ENCODE measurements around the gene ZNF524. TPM values are rescaled to one million over a fixed set of nuclear protein-coding genes. Genes with fewer than 3 reads are reported as not detected.

ZNF524 gene
- total and polyA plus RNA-seq, 4 donors: 12.6 to 62.5 (median 28.2) TPM

DNA sequence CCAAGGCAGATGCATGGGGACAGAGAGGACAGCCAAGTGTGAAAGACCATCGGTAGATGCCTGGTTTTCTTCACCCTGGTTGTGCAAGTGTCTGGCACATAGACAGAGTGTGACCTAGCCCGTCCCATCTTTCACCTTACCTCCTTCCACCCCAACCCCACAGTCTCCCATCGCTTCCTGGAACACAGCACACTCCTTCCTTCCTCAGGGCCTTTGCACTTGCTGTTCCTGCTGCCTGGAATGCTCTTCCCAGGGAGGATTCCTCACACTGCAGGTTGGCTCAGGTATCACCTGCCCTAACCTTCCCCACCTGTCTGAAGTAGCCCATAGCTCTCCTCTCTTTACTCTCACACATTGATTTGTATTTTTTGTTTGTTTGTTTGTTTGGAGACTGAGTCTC, 3.8 kb upstream of the ZNF524 start:
- H3K27ac ChIP-seq (ENCODE audit: low read depth in 1 of 2, low read length in 1 of 2): no peak overlapping the region
- H3K4me1 ChIP-seq (ENCODE audit: control insufficient read depth in 5 of 5, insufficient read depth in 5 of 5, low read length in 5 of 5): peaks cover 0 to 8% (median 0%) of the 10 kb centered on the region in 5 donors
- no peak for DNase-seq
- TF ChIP-seq, protein P1, sequence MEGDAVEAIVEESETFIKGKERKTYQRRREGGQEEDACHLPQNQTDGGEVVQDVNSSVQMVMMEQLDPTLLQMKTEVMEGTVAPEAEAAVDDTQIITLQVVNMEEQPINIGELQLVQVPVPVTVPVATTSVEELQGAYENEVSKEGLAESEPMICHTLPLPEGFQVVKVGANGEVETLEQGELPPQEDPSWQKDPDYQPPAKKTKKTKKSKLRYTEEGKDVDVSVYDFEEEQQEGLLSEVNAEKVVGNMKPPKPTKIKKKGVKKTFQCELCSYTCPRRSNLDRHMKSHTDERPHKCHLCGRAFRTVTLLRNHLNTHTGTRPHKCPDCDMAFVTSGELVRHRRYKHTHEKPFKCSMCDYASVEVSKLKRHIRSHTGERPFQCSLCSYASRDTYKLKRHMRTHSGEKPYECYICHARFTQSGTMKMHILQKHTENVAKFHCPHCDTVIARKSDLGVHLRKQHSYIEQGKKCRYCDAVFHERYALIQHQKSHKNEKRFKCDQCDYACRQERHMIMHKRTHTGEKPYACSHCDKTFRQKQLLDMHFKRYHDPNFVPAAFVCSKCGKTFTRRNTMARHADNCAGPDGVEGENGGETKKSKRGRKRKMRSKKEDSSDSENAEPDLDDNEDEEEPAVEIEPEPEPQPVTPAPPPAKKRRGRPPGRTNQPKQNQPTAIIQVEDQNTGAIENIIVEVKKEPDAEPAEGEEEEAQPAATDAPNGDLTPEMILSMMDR (IDR thresholded peaks at IDR 0.05; ENCODE audit: control extremely low read depth, extremely low read depth): no peak
- ATAC-seq (ENCODE audit: insufficient read depth, low FRiP score): no peak
- peaks cover 5 to 33% (median 22%) of the 10 kb centered on the region in 4 donors for H3K36me3 ChIP-seq (ENCODE audit: control insufficient read depth in 4 of 4, insufficient read depth in 4 of 4, low read length in 4 of 4)
- 93 to 100% methylated on average over 3 of the region's 3 CpGs for WGBS, 2 donors
- H3K4me3 ChIP-seq: no peak overlapping the region
- no peaks in the 10 kb centered on the region for H3K9me3 ChIP-seq (ENCODE audit: control insufficient read depth in 4 of 4, insufficient read depth in 3 of 4, low read length in 3 of 4)
- no peaks in the 10 kb centered on the region for H3K27me3 ChIP-seq (ENCODE audit: control insufficient read depth in 3 of 3, insufficient read depth in 3 of 3, low read length in 2 of 3)
- H3K9ac ChIP-seq (ENCODE audit: insufficient read depth in 1 of 2, low read length in 2 of 2): no peak overlapping the region

DNA sequence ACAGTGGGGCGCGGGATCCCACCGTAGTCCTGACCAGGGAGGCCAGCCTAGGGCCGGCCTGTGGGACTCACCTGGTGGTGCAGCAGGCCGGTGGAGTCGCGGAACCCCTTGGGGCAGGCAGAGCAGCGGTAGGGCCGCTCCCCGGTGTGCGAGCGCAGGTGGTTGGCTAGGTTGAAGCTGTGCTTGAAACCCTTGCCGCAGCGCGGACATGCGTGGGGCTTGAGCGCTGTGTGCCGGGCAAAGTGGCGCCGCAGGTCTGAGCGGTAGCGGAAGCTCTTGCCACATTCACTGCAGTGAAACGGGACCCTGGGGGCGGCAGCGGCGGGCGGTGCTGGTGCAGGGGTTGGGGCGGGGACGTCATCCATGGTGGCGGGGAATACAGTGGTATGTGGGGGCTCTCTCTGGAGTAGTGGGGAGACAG, 2.6 kb upstream of the ZNF524 start:
- H3K36me3 ChIP-seq (ENCODE audit: control insufficient read depth in 4 of 4, insufficient read depth in 4 of 4, low read length in 4 of 4): peaks cover 5 to 31% (median 21%) of the 10 kb centered on the region in 4 donors

DNA sequence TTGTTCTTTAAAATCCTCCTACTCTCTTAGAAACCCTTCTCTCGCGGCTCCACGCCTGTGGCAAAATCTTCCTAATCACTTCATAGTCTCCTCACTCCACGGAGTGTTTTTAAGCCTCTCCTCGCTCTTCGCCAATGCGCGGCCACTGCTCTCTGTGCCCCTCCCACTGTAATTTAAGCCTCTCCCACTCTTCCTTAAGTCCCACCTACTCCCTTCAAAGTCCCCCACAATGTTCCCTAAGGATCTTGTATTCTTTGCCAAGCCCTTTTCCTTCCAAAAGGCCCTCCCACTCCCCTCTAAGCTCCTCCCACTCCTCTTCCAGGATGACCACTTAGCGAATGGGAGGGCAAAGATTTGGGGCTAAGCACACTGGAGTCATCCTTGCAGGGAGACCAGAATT, 2.1 kb upstream of the ZNF524 start:
- Histone ChIP-seq H3K36me3 (ENCODE audit: control insufficient read depth in 4 of 4, insufficient read depth in 4 of 4, low read length in 4 of 4) (peaks cover 5 to 30% (median 21%) of the 10 kb centered on the region in 4 donors), H3K4me1 (ENCODE audit: control insufficient read depth in 5 of 5, insufficient read depth in 5 of 5, low read length in 5 of 5) (peaks cover 0 to 8% (median 0%) of the 10 kb centered on the region in 5 donors), H3K9ac (ENCODE audit: insufficient read depth in 1 of 2, low read length in 2 of 2) (no peak overlapping the region), H3K27ac (ENCODE audit: low read depth in 1 of 2, low read length in 1 of 2) (no peak overlapping the region), H3K9me3 (ENCODE audit: control insufficient read depth in 4 of 4, insufficient read depth in 3 of 4, low read length in 3 of 4) (no peaks in the 10 kb centered on the region), H3K4me3 (no peak overlapping the region), H3K27me3 (ENCODE audit: control insufficient read depth in 3 of 3, insufficient read depth in 3 of 3, low read length in 2 of 3) (no peaks in the 10 kb centered on the region)
- no peak for DNase-seq
- TF ChIP-seq, protein P1 (IDR thresholded peaks at IDR 0.05; ENCODE audit: control extremely low read depth, extremely low read depth): no peak
- WGBS, 2 donors: 93 to 96% methylated on average over 9 of the region's 9 CpGs
- ATAC-seq (ENCODE audit: insufficient read depth, low FRiP score): no peak

More for the DNA sequence above, 2.6 kb upstream of the ZNF524 start:
- Histone ChIP-seq H3K4me3 (no peak overlapping the region), H3K9me3 (ENCODE audit: control insufficient read depth in 4 of 4, insufficient read depth in 3 of 4, low read length in 3 of 4) (no peaks in the 10 kb centered on the region), H3K9ac (ENCODE audit: insufficient read depth in 1 of 2, low read length in 2 of 2) (no peak overlapping the region), H3K27ac (ENCODE audit: low read depth in 1 of 2, low read length in 1 of 2) (no peak overlapping the region), H3K4me1 (ENCODE audit: control insufficient read depth in 5 of 5, insufficient read depth in 5 of 5, low read length in 5 of 5) (peaks cover 0 to 8% (median 0%) of the 10 kb centered on the region in 5 donors), H3K27me3 (ENCODE audit: control insufficient read depth in 3 of 3, insufficient read depth in 3 of 3, low read length in 2 of 3) (no peaks in the 10 kb centered on the region)
- 95 to 97% methylated on average over 30 of the region's 30 CpGs for WGBS, 2 donors
- TF ChIP-seq, protein P1 (IDR thresholded peaks at IDR 0.05; ENCODE audit: control extremely low read depth, extremely low read depth): no peak
- DNase-seq (no peak), ATAC-seq (ENCODE audit: insufficient read depth, low FRiP score) (no peak)

Data from lung (tissue), 12 donors.